Type B pancreatic cell (in vitro differentiated cells): ENCODE measurements around the gene PLD4. TPM values are rescaled to one million over a fixed set of nuclear protein-coding genes. Genes with fewer than 3 reads are reported as not detected.
"Not testable (repeated sequence)": the region's sequence is repeated elsewhere in the genome, so short reads cannot be mapped to it uniquely, and the experiment has no call there.

Source experiments
- DNase-seq: peaks from one replicate; pipeline ENCODE4 v3.0.0; 2021; ENCODE audit warnings: mixed read lengths; ENCODE audit not compliant: unreplicated experiment; ENCODE audit errors: extremely low spot score
- H3K27ac Mint-ChIP-seq: 2 replicates; pipeline ENCODE4 v1.8.0; 2021; ENCODE audit warnings: mild to moderate bottlenecking, mixed read lengths
- H3K27me3 Mint-ChIP-seq: 2 replicates; pipeline ENCODE4 v1.8.0; 2021; ENCODE audit warnings: mixed read lengths
- H3K36me3 Mint-ChIP-seq: 2 replicates; pipeline ENCODE4 v1.8.0; 2021; ENCODE audit warnings: mixed read lengths
- H3K4me1 Mint-ChIP-seq: one replicate; pipeline ENCODE4 v1.8.0; 2021; ENCODE audit warnings: mixed read lengths; ENCODE audit not compliant: unreplicated experiment
- H3K4me3 Mint-ChIP-seq: 2 replicates; pipeline ENCODE4 v1.8.0; 2021; ENCODE audit warnings: mild to moderate bottlenecking, mixed read lengths
- H3K9me3 Mint-ChIP-seq: 2 replicates; pipeline ENCODE4 v1.8.0; 2021; ENCODE audit warnings: mixed read lengths
- CTCF ChIP-seq: fragments of 200-600 bp; sonication (generic); conservative IDR thresholded peaks from 2 replicates; pipeline ENCODE4 v1.5.0; 2021; ENCODE audit warnings: antibody characterized with exemption, mild to moderate bottlenecking
- total RNA-seq: library from RNA; stranded (reverse); gene quantifications from 2 replicates; pipeline ENCODE4 v1.2.1, GENCODE V29; 2021; ENCODE audit warnings: low replicate concordance

Gene PLD4
- total RNA-seq, 1 donor from 2014 or later = 0.17 TPM

GRCh38 chr14:104900639-104901512 is 23.8 kb upstream of the PLD4 start:
- Mint-ChIP-seq H3K27ac (no peak overlapping the region), H3K4me1 (peaks cover 17% of the 10 kb centered on the region), H3K9me3 (no peaks in the 10 kb centered on the region), H3K27me3 (peaks cover 29% of the 10 kb centered on the region), H3K4me3 (no peak overlapping the region), H3K36me3 (no peaks in the 10 kb centered on the region)
- no peak for DNase-seq
- TF ChIP-seq CTCF = no peak

- DNase-seq = no peak
- no peak overlapping the region for H3K4me3 Mint-ChIP-seq
- H3K36me3 Mint-ChIP-seq = no peaks in the 10 kb centered on the region
- H3K27ac Mint-ChIP-seq = no peak overlapping the region
- no peaks in the 10 kb centered on the region for H3K9me3 Mint-ChIP-seq
- TF ChIP-seq CTCF = no peak
- H3K4me1 Mint-ChIP-seq = peaks cover 18% of the 10 kb centered on the region
- peaks cover 42% of the 10 kb centered on the region for H3K27me3 Mint-ChIP-seq
Measured at GRCh38 chr14:104903990-104904389, 20.7 kb upstream of the PLD4 start.

- not testable (repeated sequence) for H3K27ac Mint-ChIP-seq, H3K36me3 Mint-ChIP-seq, DNase-seq, H3K4me3 Mint-ChIP-seq, H3K9me3 Mint-ChIP-seq
- peaks cover 43% of the 10 kb centered on the region for H3K27me3 Mint-ChIP-seq
- H3K4me1 Mint-ChIP-seq = peaks cover 18% of the 10 kb centered on the region
Measured at GRCh38 chr14:104904650-104905578, 19.8 kb upstream of the PLD4 start.

GRCh38 chr14:104905579-104905933 is 19.1 kb upstream of the PLD4 start:
- peaks cover 39% of the 10 kb centered on the region for H3K27me3 Mint-ChIP-seq

GRCh38 chr14:104908303-104908702 is 16.4 kb upstream of the PLD4 start:
- Mint-ChIP-seq H3K27me3 (peaks cover 36% of the 10 kb centered on the region), H3K4me1 (peaks cover 18% of the 10 kb centered on the region), H3K9me3 (peaks cover 9% of the 10 kb centered on the region), H3K36me3 (no peaks in the 10 kb centered on the region), H3K27ac (no peak overlapping the region), H3K4me3 (no peak overlapping the region)
- no peak for DNase-seq
- TF ChIP-seq CTCF = no peak

More at GRCh38 chr14:104905579-104905933, 19.1 kb upstream of the PLD4 start:
- H3K4me3 Mint-ChIP-seq, H3K27ac Mint-ChIP-seq, H3K9me3 Mint-ChIP-seq, H3K36me3 Mint-ChIP-seq, DNase-seq: not testable (repeated sequence)
- peaks cover 18% of the 10 kb centered on the region for H3K4me1 Mint-ChIP-seq

- peaks cover 47% of the 10 kb centered on the region for H3K27me3 Mint-ChIP-seq
- peaks cover 9% of the 10 kb centered on the region for H3K9me3 Mint-ChIP-seq
- H3K27ac Mint-ChIP-seq = no peak overlapping the region
Measured at GRCh38 chr14:104912053-104912452, 12.6 kb upstream of the PLD4 start.

More at GRCh38 chr14:104912053-104912452, 12.6 kb upstream of the PLD4 start:
- no peak for DNase-seq
- Mint-ChIP-seq H3K4me3 (no peak overlapping the region), H3K36me3 (no peaks in the 10 kb centered on the region), H3K4me1 (peaks cover 7% of the 10 kb centered on the region)
- TF ChIP-seq CTCF = no peak
